Measurements from ENCODE around the gene ERI2.
A peak's percentile ranks its signal among the peaks of the same experiment; 100 is the strongest.

Gene ERI2

GRCh38 chr16:20791923-20792612, 14.2 kb downstream of the ERI2 start:
- POLR2A ChIA-PET = interaction anchor here (0.6 kb wide), 1 partner anchor 181 kb away, joined by 3 read pairs; no protein-coding TSS in a partner anchor
- CTCF ChIA-PET = interaction anchor here (1.4 to 8.4 kb wide), 4 partner anchors 10 to 31 kb away, joined by 3 to 67 read pairs (median 8); no protein-coding TSS in a partner anchor

GRCh38 chr16:20789130-20789529, 17.1 kb downstream of the ERI2 start:
- no peak for DNase-seq
- Histone ChIP-seq H3K4me1 (ENCODE audit: control extremely low read depth in 1 of 4, control insufficient read depth in 4 of 4, insufficient read depth in 4 of 4, low read length in 3 of 4) (no peaks in the 10 kb centered on the region), H3K36me3 (ENCODE audit: control insufficient read depth in 4 of 4, insufficient read depth in 4 of 4, low read length in 3 of 4) (peaks cover 0 to 33% (median 7%) of the 10 kb centered on the region in 4 experiments), H3K27ac (ENCODE audit: insufficient read depth in 1 of 2, low read depth in 1 of 2, low read length in 2 of 2, poor library complexity in 1 of 2, severe bottlenecking in 2 of 2) (no peak overlapping the region), H3K4me3 (ENCODE audit: control insufficient read depth in 1 of 7, extremely low read depth in 1 of 7, insufficient read depth in 4 of 7, low read depth in 2 of 7, low read length in 6 of 7) (no peak overlapping the region), H3K27me3 (replicated peaks in 2 of 5; ENCODE audit: control insufficient read depth in 4 of 5, insufficient read depth in 5 of 5, low read length in 4 of 5) (no peaks in the 10 kb centered on the region), H3K9me3 (ENCODE audit: control extremely low read depth in 1 of 5, control insufficient read depth in 4 of 5, insufficient read depth in 2 of 5, low read depth in 1 of 5, low read length in 4 of 5) (no peaks in the 10 kb centered on the region)
- ChIA-PET POLR2A (no interaction called here), CTCF (interaction anchor here (8.4 kb wide), 1 partner anchor 12 kb away, joined by 67 read pairs; no protein-coding TSS in a partner anchor)

More at GRCh38 chr16:20791923-20792612, 14.2 kb downstream of the ERI2 start:
- H3K36me3 ChIP-seq (ENCODE audit: control insufficient read depth in 4 of 4, insufficient read depth in 4 of 4, low read length in 3 of 4) = peaks cover 3 to 26% (median 11%) of the 10 kb centered on the region in 4 experiments
- H3K4me3 ChIP-seq (ENCODE audit: control insufficient read depth in 1 of 7, extremely low read depth in 1 of 7, insufficient read depth in 4 of 7, low read depth in 2 of 7, low read length in 6 of 7) = no peak overlapping the region
- DNase-seq = no peak
- WGBS (ENCODE audit: insufficient coverage) = 100% methylated on average over 2 of the region's 5 CpGs
- no peaks in the 10 kb centered on the region for H3K4me1 ChIP-seq (ENCODE audit: control extremely low read depth in 1 of 4, control insufficient read depth in 4 of 4, insufficient read depth in 4 of 4, low read length in 3 of 4)
- H3K9me3 ChIP-seq (ENCODE audit: control extremely low read depth in 1 of 5, control insufficient read depth in 4 of 5, insufficient read depth in 2 of 5, low read depth in 1 of 5, low read length in 4 of 5) = no peaks in the 10 kb centered on the region
- H3K27ac ChIP-seq (ENCODE audit: insufficient read depth in 1 of 2, low read depth in 1 of 2, low read length in 2 of 2, poor library complexity in 1 of 2, severe bottlenecking in 2 of 2) = no peak overlapping the region
- H3K27me3 ChIP-seq (replicated peaks in 2 of 5; ENCODE audit: control insufficient read depth in 4 of 5, insufficient read depth in 5 of 5, low read length in 4 of 5) = no peaks in the 10 kb centered on the region

DNA sequence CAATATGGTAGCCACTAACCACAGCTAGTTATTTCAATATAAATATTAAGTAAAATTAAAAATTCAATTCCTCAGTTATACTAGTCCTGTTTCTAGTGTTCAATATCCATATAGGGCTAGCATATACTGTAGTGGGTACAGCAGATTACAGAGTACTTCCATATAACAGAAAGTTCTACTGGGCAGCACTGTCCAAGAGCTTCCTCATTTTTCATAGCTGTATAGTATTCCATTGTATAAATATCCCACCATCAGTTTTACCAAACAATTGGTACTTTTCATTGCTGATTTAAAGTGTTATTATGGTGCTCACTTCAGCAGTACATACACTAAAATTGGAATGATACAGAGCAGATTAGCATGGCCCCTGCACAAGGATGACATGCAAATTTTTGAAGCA, 22.1 kb downstream of the ERI2 start:
- Histone ChIP-seq H3K27me3 (replicated peaks in 2 of 5; ENCODE audit: control insufficient read depth in 4 of 5, insufficient read depth in 5 of 5, low read length in 4 of 5) (no peaks in the 10 kb centered on the region), H3K4me3 (ENCODE audit: control insufficient read depth in 1 of 7, extremely low read depth in 1 of 7, insufficient read depth in 4 of 7, low read depth in 2 of 7, low read length in 6 of 7) (no peak overlapping the region), H3K4me1 (ENCODE audit: control extremely low read depth in 1 of 4, control insufficient read depth in 4 of 4, insufficient read depth in 4 of 4, low read length in 3 of 4) (peaks cover 0 to 5% (median 0%) of the 10 kb centered on the region in 4 experiments), H3K27ac (ENCODE audit: insufficient read depth in 1 of 2, low read depth in 1 of 2, low read length in 2 of 2, poor library complexity in 1 of 2, severe bottlenecking in 2 of 2) (no peak overlapping the region), H3K36me3 (ENCODE audit: control insufficient read depth in 4 of 4, insufficient read depth in 4 of 4, low read length in 3 of 4) (peaks cover 0 to 46% (median 8%) of the 10 kb centered on the region in 4 experiments), H3K9me3 (ENCODE audit: control extremely low read depth in 1 of 5, control insufficient read depth in 4 of 5, insufficient read depth in 2 of 5, low read depth in 1 of 5, low read length in 4 of 5) (no peaks in the 10 kb centered on the region)
- CTCF ChIA-PET = interaction anchor here (2.0 kb wide), 1 partner anchor 10 kb away, joined by 6 read pairs; no protein-coding TSS in a partner anchor
- POLR2A ChIA-PET = no interaction called here
- DNase-seq = no peak

DNA sequence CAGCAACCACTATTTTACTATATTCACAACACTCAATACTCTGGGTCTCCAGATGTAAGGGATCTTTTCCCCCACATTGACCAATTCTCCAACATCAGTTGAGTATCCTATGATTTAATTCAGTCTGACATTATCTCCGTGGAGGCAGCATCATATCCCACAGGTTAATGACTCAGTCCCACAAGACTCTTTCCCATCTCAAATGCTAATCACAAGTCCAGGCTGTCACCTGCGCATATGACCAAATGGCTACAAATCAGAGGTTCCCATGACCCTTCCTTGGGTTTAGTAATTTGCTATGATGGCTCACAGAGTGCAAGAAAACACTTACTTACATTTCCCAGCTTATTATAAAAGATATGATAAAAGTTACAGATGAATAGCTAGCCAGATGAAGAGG, 23.8 kb downstream of the ERI2 start:
- DNase-seq = no peak
- H3K4me1 ChIP-seq (ENCODE audit: control extremely low read depth in 1 of 4, control insufficient read depth in 4 of 4, insufficient read depth in 4 of 4, low read length in 3 of 4) = peaks cover 0 to 5% (median 0%) of the 10 kb centered on the region in 4 experiments
- H3K36me3 ChIP-seq (ENCODE audit: control insufficient read depth in 4 of 4, insufficient read depth in 4 of 4, low read length in 3 of 4) = peaks cover 6 to 61% (median 13%) of the 10 kb centered on the region in 4 experiments
- ChIA-PET POLR2A (no interaction called here), CTCF (interaction anchor here (1.2 to 2.3 kb wide), 4 partner anchors 10 to 41 kb away, joined by 5 to 7 read pairs (median 6); partner anchors contain the start of gene THUMPD1)
- no peak overlapping the region for H3K4me3 ChIP-seq (ENCODE audit: control insufficient read depth in 1 of 7, extremely low read depth in 1 of 7, insufficient read depth in 4 of 7, low read depth in 2 of 7, low read length in 6 of 7)
- 100% methylated on average over 1 of the region's 2 CpGs for WGBS (ENCODE audit: insufficient coverage)
- no peaks in the 10 kb centered on the region for H3K9me3 ChIP-seq (ENCODE audit: control extremely low read depth in 1 of 5, control insufficient read depth in 4 of 5, insufficient read depth in 2 of 5, low read depth in 1 of 5, low read length in 4 of 5)
- H3K27me3 ChIP-seq (replicated peaks in 2 of 5; ENCODE audit: control insufficient read depth in 4 of 5, insufficient read depth in 5 of 5, low read length in 4 of 5) = no peaks in the 10 kb centered on the region
- H3K27ac ChIP-seq (ENCODE audit: insufficient read depth in 1 of 2, low read depth in 1 of 2, low read length in 2 of 2, poor library complexity in 1 of 2, severe bottlenecking in 2 of 2) = no peak overlapping the region

DNA sequence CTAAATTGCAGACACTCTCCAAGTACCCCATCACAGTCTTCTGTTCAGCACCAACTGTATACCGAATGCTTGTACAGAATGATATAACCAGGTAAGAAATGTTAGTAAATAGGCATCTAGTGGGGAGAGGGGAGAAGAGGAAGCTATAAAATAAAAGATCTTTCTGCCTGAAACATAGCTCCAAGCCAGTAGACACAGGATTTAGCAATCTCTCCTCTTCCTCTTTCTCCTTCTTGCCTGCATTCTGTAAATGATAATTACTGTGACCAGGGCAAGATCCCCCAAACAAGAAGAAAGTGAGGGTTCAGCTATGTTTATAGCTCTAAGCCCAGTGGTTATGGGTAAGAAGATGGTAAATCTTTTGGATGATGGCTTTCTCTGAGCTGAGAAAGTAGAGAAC, 24.6 kb downstream of the ERI2 start:
- DNase-seq = no peak
- ChIA-PET CTCF (interaction anchor here (1.7 to 2.3 kb wide), 3 partner anchors 10 to 41 kb away, joined by 5 to 7 read pairs (median 5); partner anchors contain the start of gene THUMPD1), POLR2A (no interaction called here)
- peaks cover 0 to 5% (median 0%) of the 10 kb centered on the region in 4 experiments for H3K4me1 ChIP-seq (ENCODE audit: control extremely low read depth in 1 of 4, control insufficient read depth in 4 of 4, insufficient read depth in 4 of 4, low read length in 3 of 4)
- peaks cover 6 to 63% (median 16%) of the 10 kb centered on the region in 4 experiments for H3K36me3 ChIP-seq (ENCODE audit: control insufficient read depth in 4 of 4, insufficient read depth in 4 of 4, low read length in 3 of 4)
- H3K4me3 ChIP-seq (ENCODE audit: control insufficient read depth in 1 of 7, extremely low read depth in 1 of 7, insufficient read depth in 4 of 7, low read depth in 2 of 7, low read length in 6 of 7) = no peak overlapping the region
- H3K9me3 ChIP-seq (ENCODE audit: control extremely low read depth in 1 of 5, control insufficient read depth in 4 of 5, insufficient read depth in 2 of 5, low read depth in 1 of 5, low read length in 4 of 5) = no peaks in the 10 kb centered on the region
- WGBS (ENCODE audit: insufficient coverage) = no CpG with 5 or more reads among the region's 1 CpG
- H3K27ac ChIP-seq (ENCODE audit: insufficient read depth in 1 of 2, low read depth in 1 of 2, low read length in 2 of 2, poor library complexity in 1 of 2, severe bottlenecking in 2 of 2) = no peak overlapping the region
- no peaks in the 10 kb centered on the region for H3K27me3 ChIP-seq (replicated peaks in 2 of 5; ENCODE audit: control insufficient read depth in 4 of 5, insufficient read depth in 5 of 5, low read length in 4 of 5)

- no peak overlapping the region for H3K27ac ChIP-seq (ENCODE audit: insufficient read depth in 1 of 2, low read depth in 1 of 2, low read length in 2 of 2, poor library complexity in 1 of 2, severe bottlenecking in 2 of 2)
- ChIA-PET CTCF (interaction anchor here (0.7 to 8.8 kb wide), 12 partner anchors 10 to 503 kb away, joined by 3 to 67 read pairs (median 4); partner anchors contain the start of genes ACSM3, ERI2 and REXO5), POLR2A (no interaction called here)
These were observed 31.4 kb downstream of the ERI2 start for GRCh38 chr16:20774703-20775362.

More at GRCh38 chr16:20774703-20775362, 31.4 kb downstream of the ERI2 start:
- 86% methylated on average over 5 of the region's 7 CpGs for whole genome bisulfite sequencing (ENCODE audit: insufficient coverage)
- H3K27me3 ChIP-seq (replicated peaks in 2 of 5; ENCODE audit: control insufficient read depth in 4 of 5, insufficient read depth in 5 of 5, low read length in 4 of 5) = no peaks in the 10 kb centered on the region
- H3K36me3 ChIP-seq (ENCODE audit: control insufficient read depth in 4 of 4, insufficient read depth in 4 of 4, low read length in 3 of 4) = peaks cover 6 to 38% (median 9%) of the 10 kb centered on the region in 4 experiments
- H3K9me3 ChIP-seq (ENCODE audit: control extremely low read depth in 1 of 5, control insufficient read depth in 4 of 5, insufficient read depth in 2 of 5, low read depth in 1 of 5, low read length in 4 of 5) = no peaks in the 10 kb centered on the region
- H3K4me3 ChIP-seq (ENCODE audit: control insufficient read depth in 1 of 7, extremely low read depth in 1 of 7, insufficient read depth in 4 of 7, low read depth in 2 of 7, low read length in 6 of 7) = no peak overlapping the region
- DNase-seq = peak; percentile 72 to 86 (median 80)
- H3K4me1 ChIP-seq (ENCODE audit: control extremely low read depth in 1 of 4, control insufficient read depth in 4 of 4, insufficient read depth in 4 of 4, low read length in 3 of 4) = peaks cover 0 to 5% (median 0%) of the 10 kb centered on the region in 4 experiments

Measured in common myeloid progenitor, CD34-positive (primary cell).